ENCODE data around the gene DPPA5.
"Not testable (repeated sequence)": the region's sequence is repeated elsewhere in the genome, so short reads cannot be mapped to it uniquely, and the experiment has no call there.

DPPA5 gene

GRCh38 chr6:73391675-73392074 lies 37.6 kb upstream of the DPPA5 start:
- in situ Hi-C loops (cut with HindIII; ENCODE audit: low pct_ligation_motif_present, low sequenced_read_pairs) = no loop called here
- Histone ChIP-seq H3K27me3 (replicated peaks) (no peaks in the 10 kb centered on the region), H3K36me3 (replicated peaks) (no peaks in the 10 kb centered on the region), H3K27ac (no peak overlapping the region), H3K4me3 (ENCODE audit: low read depth, low read length) (no peak overlapping the region)
- no peak for DNase-seq
- TF ChIP-seq CTCF (IDR thresholded peaks at IDR 0.05; ENCODE audit: low read depth, low read length, missing control alignments) = no peak

GRCh38 chr6:73389854-73390253 lies 35.8 kb upstream of the DPPA5 start:
- in situ Hi-C loops (cut with HindIII; ENCODE audit: low pct_ligation_motif_present, low sequenced_read_pairs) = no loop called here
- no peak overlapping the region for H3K4me3 ChIP-seq (ENCODE audit: low read depth, low read length)
- no peak for DNase-seq
- H3K36me3 ChIP-seq (replicated peaks) = no peaks in the 10 kb centered on the region
- no peak overlapping the region for H3K27ac ChIP-seq
- no peaks in the 10 kb centered on the region for H3K27me3 ChIP-seq (replicated peaks)
- no peak for TF ChIP-seq CTCF (IDR thresholded peaks at IDR 0.05; ENCODE audit: low read depth, low read length, missing control alignments)

- no peak overlapping the region for H3K27ac ChIP-seq
- H3K36me3 ChIP-seq (replicated peaks) = no peaks in the 10 kb centered on the region
- peak; percentile 88 for TF ChIP-seq CTCF (IDR thresholded peaks at IDR 0.05; ENCODE audit: low read depth, low read length, missing control alignments)
- H3K27me3 ChIP-seq (replicated peaks) = no peaks in the 10 kb centered on the region
- peak overlapping the region; percentile 62 for H3K4me3 ChIP-seq (ENCODE audit: low read depth, low read length)
- DNase-seq = peak; percentile 49
- in situ Hi-C loops (cut with HindIII; ENCODE audit: low pct_ligation_motif_present, low sequenced_read_pairs) = no loop called here
These were observed 34.9 kb upstream of the DPPA5 start for GRCh38 chr6:73388800-73389512.

GRCh38 chr6:73388433-73388799 lies 34.3 kb upstream of the DPPA5 start:
- in situ Hi-C loops (cut with HindIII; ENCODE audit: low pct_ligation_motif_present, low sequenced_read_pairs) = no loop called here
- no peak for DNase-seq
- Histone ChIP-seq H3K4me3 (ENCODE audit: low read depth, low read length) (peak overlapping the region; percentile 62), H3K36me3 (replicated peaks) (no peaks in the 10 kb centered on the region), H3K27ac (no peak overlapping the region), H3K27me3 (replicated peaks) (no peaks in the 10 kb centered on the region)
- no peak for TF ChIP-seq CTCF (IDR thresholded peaks at IDR 0.05; ENCODE audit: low read depth, low read length, missing control alignments)

GRCh38 chr6:73382462-73383113 lies 28.5 kb upstream of the DPPA5 start:
- no peak for DNase-seq
- in situ Hi-C loops (cut with HindIII; ENCODE audit: low pct_ligation_motif_present, low sequenced_read_pairs) = no loop called here
- Histone ChIP-seq H3K36me3 (replicated peaks) (no peaks in the 10 kb centered on the region), H3K27me3 (replicated peaks) (no peaks in the 10 kb centered on the region), H3K27ac (no peak overlapping the region), H3K4me3 (ENCODE audit: low read depth, low read length) (no peak overlapping the region)
- no peak for TF ChIP-seq CTCF (IDR thresholded peaks at IDR 0.05; ENCODE audit: low read depth, low read length, missing control alignments)

DNA sequence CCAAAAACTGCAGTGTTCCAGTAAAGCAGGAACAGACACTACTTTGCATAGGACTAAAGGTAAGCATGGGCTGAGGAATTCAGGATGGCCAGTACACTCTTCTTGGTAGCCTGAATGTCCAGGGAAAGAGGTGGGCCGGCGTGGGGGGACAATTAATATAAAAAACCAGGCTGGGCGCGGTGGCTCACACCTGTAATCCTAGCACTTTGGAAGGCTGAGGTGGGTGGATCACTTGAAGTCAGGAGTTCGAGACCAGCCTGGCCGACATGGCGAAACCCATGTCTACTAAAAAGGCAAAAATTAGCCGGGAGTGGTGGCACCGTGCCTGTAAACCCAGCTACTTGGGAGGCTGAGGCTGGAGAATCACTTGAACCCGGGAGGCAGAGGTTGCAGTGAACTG lies 27.5 kb upstream of the DPPA5 start:
- in situ Hi-C loops (cut with HindIII; ENCODE audit: low pct_ligation_motif_present, low sequenced_read_pairs); DNase-seq; H3K4me3 ChIP-seq (ENCODE audit: low read depth, low read length); H3K36me3 ChIP-seq (replicated peaks); H3K27ac ChIP-seq; H3K27me3 ChIP-seq (replicated peaks): not testable (repeated sequence)
